Adrenal gland (tissue), 12 donors: ENCODE results near the gene TOP3B. TPM values are rescaled to one million over a fixed set of nuclear protein-coding genes. Genes with fewer than 3 reads are reported as not detected.

Source experiments
- DNase-seq, 7 donors: peaks; one replicate each; pipeline ENCODE4 v3.0.0-alpha.2; 2019 to 2020
- H3K27ac ChIP-seq, 5 donors: fragments of 200-600 bp; sonication (generic) in 4 of 5; 1 replicate in 3 of 5; 2 replicates in 2 of 5; pipeline versions ENCODE4 v1.5.1 to v1.8.0; 2016 to 2020; ENCODE audit warnings: mild to moderate bottlenecking in 1 of 5
- H3K27me3 ChIP-seq: fragments of 200-600 bp; 2 replicates; pipeline ENCODE4 v1.8.0; 2021
- H3K36me3 ChIP-seq, 2 donors: fragments of 200-600 bp; replicated peaks in 1 of 2; 1 replicate in 1 of 2; 2 replicates in 1 of 2; pipeline versions ENCODE4 v1.5.1 to v1.8.0; 2018 to 2022
- H3K4me1 ChIP-seq, 2 donors: fragments of 200-600 bp; replicated peaks in 1 of 2; 1 replicate in 1 of 2; 2 replicates in 1 of 2; pipeline versions ENCODE4 v1.5.1 to v1.8.0; 2018 to 2021
- H3K4me3 ChIP-seq, 4 donors: fragments of 200-600 bp; sonication (generic) in 3 of 4; one replicate each; pipeline ENCODE4 v1.5.1; 2016 to 2018
- H3K9me3 ChIP-seq, 3 donors: fragments of 200-600 bp; sonication (generic) in 1 of 3; replicated peaks in 1 of 3; 1 replicate in 2 of 3; 2 replicates in 1 of 3; pipeline versions ENCODE4 v1.5.1 to v1.8.0; 2016 to 2021
- POLR2A ChIP-seq, 2 donors: fragments of 450-650 bp; IDR thresholded peaks; one replicate each; pipeline ENCODE4 v1.6.1; 2017; ENCODE audit warnings: antibody characterized with exemption in 2 of 2, mild to moderate bottlenecking in 2 of 2, moderate library complexity in 1 of 2
- WGBS, 4 donors: extraction: QIAGEN DNeasy Blood & Tissue Kit in 2 of 4; methylation state at CpG; one replicate each; pipeline versions ENCODE4 v1.1.5 to v1.1.7; 2013 to 2017; 5-methylcytosine and 5-hydroxymethylcytosine counted together
- intact Hi-C, 2 donors: fragments of 100-400 bp; cut with DNase I; formaldehyde crosslinking; loops; one replicate each; pipeline versions ENCODE4 v1.14.1 to v1.15.0; 2022 to 2023
- polyA plus RNA-seq, 3 donors: library from polyadenylated mRNA; stranded (reverse); fragments of 200-250 nt in 2 of 3; fragments of 350-450 nt in 1 of 3; fragmentation: Illumina TruSeq in 1 of 3; extraction: RNeasy Lipid Tissue Mini Kit (QIAGEN cat#74804) in 1 of 3; gene quantifications; one replicate each; pipeline ENCODE4 v1.2.3, GENCODE V29; 2013 to 2014
- total RNA-seq, 9 donors: library from RNA; depleted of rRNA in 4 of 9; stranded (reverse); fragments of >200 nt in 4 of 9; fragments of 120-200 nt in 1 of 9; fragmentation: NEBNext Ultra II Directional in 1 of 9; extraction: Animal tissue kit (Norgen Biotek cat#: 25700) in 1 of 9; gene quantifications; one replicate each; pipeline versions ENCODE4 v1.1.0 to v1.2.4, GENCODE V29; 2013 to 2023
- TF ChIP-seq, protein P1 (sequence below), 6 experiments: fragments of 450-650 bp in 4 of 6; fragments of 200-600 bp in 2 of 6; sonication (generic) in 1 of 6; IDR thresholded peaks; 1 replicate in 5 of 6; 2 replicates in 1 of 6; pipeline versions ENCODE4 v1.5.1 to v1.8.0; 2016 to 2021; ENCODE audit warnings: antibody characterized with exemption in 6 of 6, mild to moderate bottlenecking in 2 of 6, moderate library complexity in 1 of 6
- donor health status: healthy with polysubstance abuse.
- donor health status: Bipolar disorder and iron deficiency.
- donor health status: DM: yes; HTN: yes; CAD: no.
- donor health status: DM: no; HTN: no; CAD: no.
- donor health status: DM: no; HTN: no; CAD: no.
- donor health status: DM: yes; HTN: yes; CAD: no.

Gene TOP3B
- total and polyA plus RNA-seq, 12 donors, result 8.5 to 31.8 (median 21.8) TPM

DNA sequence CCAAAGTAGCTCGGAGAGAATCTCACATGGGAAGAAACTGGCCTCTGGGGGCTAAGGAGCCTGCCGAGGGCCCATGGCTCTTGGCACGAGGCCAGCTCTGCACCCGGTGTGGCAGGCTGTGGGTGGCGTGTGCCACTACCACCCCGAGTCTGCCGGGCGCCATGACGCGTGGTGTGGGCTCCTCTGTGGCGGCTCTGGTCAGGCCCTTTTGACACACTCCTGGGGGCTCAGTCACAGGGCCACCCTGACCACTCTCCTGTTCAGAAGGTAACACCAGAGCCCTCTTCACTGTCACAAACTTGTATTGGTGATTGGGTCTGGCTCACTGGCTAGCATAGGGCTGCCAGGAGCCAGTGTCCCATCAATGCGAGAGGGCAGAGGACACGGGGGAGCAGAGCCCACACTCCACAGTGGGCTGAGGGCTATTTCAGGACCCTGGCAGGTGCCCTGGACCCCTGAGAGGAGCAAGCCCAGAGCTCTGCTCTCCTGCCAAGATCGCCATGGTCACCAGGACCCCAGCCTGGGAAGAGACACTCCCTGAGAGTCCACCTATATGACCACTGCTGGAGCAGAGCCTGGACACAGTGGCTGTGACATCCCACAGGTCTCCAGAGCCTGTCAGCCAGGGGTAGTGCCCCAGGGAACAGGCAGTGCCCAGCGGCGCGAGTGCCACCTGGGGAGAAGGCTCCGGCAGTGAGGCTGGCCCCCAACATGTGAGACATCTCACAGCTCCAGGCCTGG is 21.3 kb downstream of the TOP3B start:
- 73 to 87% (median 82%) methylated on average over 6 to 18 of the region's 18 CpGs for WGBS, 4 donors
- DNase-seq, result peak in 1 of 7 donors; percentile 62
- Histone ChIP-seq H3K4me1 (peaks cover 19 to 21% of the 10 kb centered on the region in 2 donors), H3K27me3 (no peaks in the 10 kb centered on the region), H3K27ac (peak overlapping the region; percentile 14 to 85 (median 82)), H3K9me3 (no peaks in the 10 kb centered on the region), H3K4me3 (no peak overlapping the region), H3K36me3 (peaks cover 0 to 48% of the 10 kb centered on the region in 2 donors)
- TF ChIP-seq POLR2A (IDR thresholded peaks at IDR 0.05), result no peak
- TF ChIP-seq, protein P1, sequence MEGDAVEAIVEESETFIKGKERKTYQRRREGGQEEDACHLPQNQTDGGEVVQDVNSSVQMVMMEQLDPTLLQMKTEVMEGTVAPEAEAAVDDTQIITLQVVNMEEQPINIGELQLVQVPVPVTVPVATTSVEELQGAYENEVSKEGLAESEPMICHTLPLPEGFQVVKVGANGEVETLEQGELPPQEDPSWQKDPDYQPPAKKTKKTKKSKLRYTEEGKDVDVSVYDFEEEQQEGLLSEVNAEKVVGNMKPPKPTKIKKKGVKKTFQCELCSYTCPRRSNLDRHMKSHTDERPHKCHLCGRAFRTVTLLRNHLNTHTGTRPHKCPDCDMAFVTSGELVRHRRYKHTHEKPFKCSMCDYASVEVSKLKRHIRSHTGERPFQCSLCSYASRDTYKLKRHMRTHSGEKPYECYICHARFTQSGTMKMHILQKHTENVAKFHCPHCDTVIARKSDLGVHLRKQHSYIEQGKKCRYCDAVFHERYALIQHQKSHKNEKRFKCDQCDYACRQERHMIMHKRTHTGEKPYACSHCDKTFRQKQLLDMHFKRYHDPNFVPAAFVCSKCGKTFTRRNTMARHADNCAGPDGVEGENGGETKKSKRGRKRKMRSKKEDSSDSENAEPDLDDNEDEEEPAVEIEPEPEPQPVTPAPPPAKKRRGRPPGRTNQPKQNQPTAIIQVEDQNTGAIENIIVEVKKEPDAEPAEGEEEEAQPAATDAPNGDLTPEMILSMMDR (IDR thresholded peaks at IDR 0.05), result no peak
- intact Hi-C loops, result no loop called here

DNA sequence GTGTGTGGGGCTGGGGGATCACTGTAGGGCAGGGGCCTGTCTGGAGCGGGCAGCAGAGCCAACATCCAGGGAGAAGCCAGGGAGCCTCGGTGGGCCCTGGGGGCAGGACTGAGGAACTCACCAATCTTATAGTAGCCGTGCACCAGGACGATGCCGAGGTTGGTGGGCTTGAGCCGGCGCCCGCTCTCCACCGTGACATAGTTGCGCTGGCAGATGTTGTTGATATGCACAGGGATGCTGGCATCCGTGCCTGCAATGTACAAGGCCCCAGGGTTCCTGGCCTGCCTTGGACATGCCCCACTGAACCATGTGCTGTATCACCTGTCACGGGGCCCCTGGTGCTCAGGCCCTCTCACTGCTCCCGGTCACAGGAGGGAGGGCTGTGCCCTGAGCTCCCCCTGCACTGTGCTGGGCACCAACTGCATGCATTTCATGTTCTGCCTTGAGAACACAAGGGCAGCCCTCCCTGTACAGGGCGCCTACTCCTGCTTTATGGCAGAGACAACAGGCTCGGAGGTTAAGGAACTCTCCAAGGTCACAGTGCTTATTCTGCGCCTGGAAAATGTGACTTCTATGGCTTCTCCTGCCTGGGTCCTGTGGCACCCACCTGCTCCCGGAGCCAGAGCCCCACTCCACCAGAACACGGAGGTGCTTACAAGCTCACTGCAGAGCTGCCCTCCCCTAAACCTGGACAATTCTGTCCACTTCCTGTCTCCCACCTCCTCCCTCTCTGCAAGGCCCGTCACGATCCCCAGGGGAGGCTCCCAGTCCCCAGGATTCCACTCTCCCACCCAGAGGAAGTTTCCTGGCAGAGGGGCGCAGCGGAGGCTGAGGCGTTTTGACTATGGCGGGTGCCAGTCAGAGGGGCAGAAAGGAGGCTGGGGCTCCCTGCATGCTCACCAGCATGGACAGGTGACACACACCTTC is 22.1 kb downstream of the TOP3B start:
- 56 to 82% (median 75%) methylated on average over 8 to 24 of the region's 24 CpGs for WGBS, 4 donors
- H3K36me3 ChIP-seq, result peaks cover 0 to 41% of the 10 kb centered on the region in 2 donors
- peak in 5 of 7 donors; percentile 67 to 77 (median 75) for DNase-seq
- TF ChIP-seq, protein P1 (IDR thresholded peaks at IDR 0.05), result no peak
- TF ChIP-seq POLR2A (IDR thresholded peaks at IDR 0.05), result peak in 1 of 2 donors; percentile 26
- intact Hi-C loops, result no loop called here
- H3K4me3 ChIP-seq, result no peak overlapping the region
- H3K9me3 ChIP-seq, result no peaks in the 10 kb centered on the region
- no peaks in the 10 kb centered on the region for H3K27me3 ChIP-seq
- H3K4me1 ChIP-seq, result peaks cover 19 to 21% of the 10 kb centered on the region in 2 donors
- H3K27ac ChIP-seq, result peak overlapping the region in 4 of 5 donors; percentile 59 to 85 (median 84)

DNA sequence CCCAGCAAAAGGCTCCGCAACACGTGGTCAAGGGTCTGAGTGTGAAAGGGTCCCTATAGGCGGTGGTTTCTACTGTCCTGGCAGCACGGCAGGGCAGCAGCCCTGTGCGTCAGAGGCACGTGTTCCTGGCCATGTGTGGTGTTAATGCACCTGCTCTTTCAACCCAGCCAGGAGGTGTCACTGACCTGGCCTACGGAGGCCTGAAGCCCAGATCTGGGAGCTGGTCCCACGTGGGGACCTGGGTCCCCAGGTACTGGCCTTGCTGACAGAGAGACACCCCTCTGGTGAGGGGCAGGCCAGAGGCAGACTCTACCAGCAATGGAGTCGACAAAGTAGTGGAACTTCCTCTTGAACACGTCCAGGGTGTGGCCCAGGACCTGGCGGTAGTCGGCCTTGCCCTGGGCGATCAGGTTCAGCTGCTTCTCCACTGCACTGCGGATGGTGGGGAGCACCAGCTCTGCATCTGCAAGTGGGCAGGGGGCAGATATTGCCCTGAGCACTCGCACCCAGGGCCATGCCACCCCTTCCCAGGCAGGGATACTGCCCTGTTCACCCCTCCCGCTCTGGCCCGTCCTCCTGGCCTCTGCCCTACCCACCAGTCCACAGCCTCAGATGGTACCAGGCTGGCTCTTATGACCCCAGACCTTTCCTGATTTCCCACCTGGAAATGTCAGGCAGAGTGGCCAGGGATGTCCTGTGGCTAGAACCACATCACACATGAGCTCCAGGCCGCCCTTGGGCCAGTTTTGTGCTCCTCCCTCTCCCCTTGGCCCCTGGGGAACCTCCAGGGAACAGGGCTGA is 23.1 kb downstream of the TOP3B start:
- Histone ChIP-seq H3K27ac (peak overlapping the region in 2 of 5 donors; percentile 85), H3K4me3 (no peak overlapping the region), H3K9me3 (no peaks in the 10 kb centered on the region), H3K27me3 (no peaks in the 10 kb centered on the region), H3K36me3 (peaks cover 0 to 31% of the 10 kb centered on the region in 2 donors), H3K4me1 (peaks cover 19 to 21% of the 10 kb centered on the region in 2 donors)
- intact Hi-C loops, result no loop called here
- WGBS, 4 donors, result 81 to 96% (median 89%) methylated on average over 4 to 18 of the region's 18 CpGs
- TF ChIP-seq, protein P1 (IDR thresholded peaks at IDR 0.05), result no peak
- TF ChIP-seq POLR2A (IDR thresholded peaks at IDR 0.05), result no peak
- DNase-seq, result no peak
